ENCODE measurements around the gene LIN7A. TPM values are rescaled to one million over a fixed set of nuclear protein-coding genes. Genes with fewer than 3 reads are reported as not detected.

LIN7A gene
- total RNA-seq, 6 experiments from 2014 or later, result 13.4 to 24.2 (median 23.0) TPM

DNA sequence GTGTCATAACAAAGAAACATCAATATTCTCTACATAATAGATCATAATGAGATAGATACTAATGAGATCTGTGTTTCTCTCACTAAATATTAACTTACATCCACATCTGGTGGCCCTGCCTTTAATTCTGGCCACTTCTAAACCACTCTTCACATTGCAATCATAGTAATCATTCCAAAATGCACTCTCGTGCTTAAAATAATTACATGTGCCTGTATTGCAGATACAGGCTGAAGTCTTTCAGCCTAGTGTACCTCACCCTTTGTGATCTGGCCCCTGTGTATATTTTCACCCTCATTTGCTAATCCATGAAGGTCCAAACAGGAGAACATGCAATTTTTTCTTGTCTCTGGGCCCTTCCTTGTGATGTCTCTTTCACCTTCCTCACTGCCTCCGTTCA is 108.0 kb downstream of the LIN7A start:
- Mint-ChIP-seq H3K27me3 (ENCODE audit: insufficient read depth) (no peaks in the 10 kb centered on the region), H3K9me3 (no peaks in the 10 kb centered on the region), H3K36me3 (ENCODE audit: low read depth) (no peaks in the 10 kb centered on the region), H3K4me3 (no peak overlapping the region), H3K4me1 (ENCODE audit: low read depth) (peaks cover 21% of the 10 kb centered on the region), H3K27ac (peak overlapping the region; percentile 12; the same call in 1 of the 2 replicates)
- DNase-seq, result peak; percentile 20
- TF ChIP-seq, protein P1, sequence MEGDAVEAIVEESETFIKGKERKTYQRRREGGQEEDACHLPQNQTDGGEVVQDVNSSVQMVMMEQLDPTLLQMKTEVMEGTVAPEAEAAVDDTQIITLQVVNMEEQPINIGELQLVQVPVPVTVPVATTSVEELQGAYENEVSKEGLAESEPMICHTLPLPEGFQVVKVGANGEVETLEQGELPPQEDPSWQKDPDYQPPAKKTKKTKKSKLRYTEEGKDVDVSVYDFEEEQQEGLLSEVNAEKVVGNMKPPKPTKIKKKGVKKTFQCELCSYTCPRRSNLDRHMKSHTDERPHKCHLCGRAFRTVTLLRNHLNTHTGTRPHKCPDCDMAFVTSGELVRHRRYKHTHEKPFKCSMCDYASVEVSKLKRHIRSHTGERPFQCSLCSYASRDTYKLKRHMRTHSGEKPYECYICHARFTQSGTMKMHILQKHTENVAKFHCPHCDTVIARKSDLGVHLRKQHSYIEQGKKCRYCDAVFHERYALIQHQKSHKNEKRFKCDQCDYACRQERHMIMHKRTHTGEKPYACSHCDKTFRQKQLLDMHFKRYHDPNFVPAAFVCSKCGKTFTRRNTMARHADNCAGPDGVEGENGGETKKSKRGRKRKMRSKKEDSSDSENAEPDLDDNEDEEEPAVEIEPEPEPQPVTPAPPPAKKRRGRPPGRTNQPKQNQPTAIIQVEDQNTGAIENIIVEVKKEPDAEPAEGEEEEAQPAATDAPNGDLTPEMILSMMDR (IDR thresholded peaks at IDR 0.05), result no peak

DNA sequence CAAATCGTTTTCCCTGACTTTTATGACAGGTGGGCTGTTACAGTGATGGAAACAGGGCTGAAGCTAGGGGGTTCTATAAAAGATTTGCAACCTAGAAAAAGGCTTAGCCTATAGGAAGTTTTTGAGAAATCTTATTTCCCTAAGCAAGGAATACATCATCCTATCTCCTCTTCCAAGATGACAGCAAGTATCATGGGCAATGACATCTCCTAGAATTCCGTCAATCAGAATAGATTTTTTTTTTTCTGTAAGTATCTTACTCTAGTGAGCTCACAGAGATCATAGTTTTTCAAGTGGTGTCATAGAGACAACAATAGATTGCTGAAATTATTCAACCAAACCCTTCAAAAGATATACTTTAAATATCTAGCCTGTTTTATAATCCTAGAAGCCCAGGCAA is 112.2 kb downstream of the LIN7A start:
- Mint-ChIP-seq H3K27me3 (ENCODE audit: insufficient read depth) (no peaks in the 10 kb centered on the region), H3K4me1 (ENCODE audit: low read depth) (peaks cover 23% of the 10 kb centered on the region), H3K36me3 (ENCODE audit: low read depth) (no peaks in the 10 kb centered on the region), H3K27ac (no peak overlapping the region), H3K9me3 (no peaks in the 10 kb centered on the region), H3K4me3 (no peak overlapping the region)
- DNase-seq, result no peak
- TF ChIP-seq, protein P1 (IDR thresholded peaks at IDR 0.05), result no peak

DNA sequence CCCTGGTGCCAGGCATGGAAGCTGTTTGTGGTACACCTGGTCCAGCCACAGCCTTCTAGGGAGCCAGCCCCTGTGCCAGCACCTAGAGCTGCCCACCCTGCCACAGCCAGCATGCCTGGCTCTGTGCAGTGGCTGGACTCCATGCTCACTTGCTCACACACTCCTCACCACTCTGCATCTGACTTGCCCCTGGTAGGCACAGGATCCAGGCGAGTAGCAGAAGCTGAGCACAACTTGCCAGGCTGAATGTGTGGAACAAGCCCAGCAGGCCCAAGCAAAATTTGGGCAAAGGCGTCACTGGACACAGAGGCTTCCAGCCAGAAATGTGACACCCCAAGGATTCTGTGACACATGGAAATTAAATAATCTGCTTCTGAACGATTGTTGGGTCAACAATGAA is 114.3 kb downstream of the LIN7A start:
- Mint-ChIP-seq H3K9me3 (no peaks in the 10 kb centered on the region), H3K4me1 (ENCODE audit: low read depth) (peaks cover 10% of the 10 kb centered on the region), H3K27ac (no peak overlapping the region), H3K4me3 (no peak overlapping the region), H3K36me3 (ENCODE audit: low read depth) (no peaks in the 10 kb centered on the region), H3K27me3 (ENCODE audit: insufficient read depth) (no peaks in the 10 kb centered on the region)
- TF ChIP-seq, protein P1 (IDR thresholded peaks at IDR 0.05), result no peak
- DNase-seq, result no peak

DNA sequence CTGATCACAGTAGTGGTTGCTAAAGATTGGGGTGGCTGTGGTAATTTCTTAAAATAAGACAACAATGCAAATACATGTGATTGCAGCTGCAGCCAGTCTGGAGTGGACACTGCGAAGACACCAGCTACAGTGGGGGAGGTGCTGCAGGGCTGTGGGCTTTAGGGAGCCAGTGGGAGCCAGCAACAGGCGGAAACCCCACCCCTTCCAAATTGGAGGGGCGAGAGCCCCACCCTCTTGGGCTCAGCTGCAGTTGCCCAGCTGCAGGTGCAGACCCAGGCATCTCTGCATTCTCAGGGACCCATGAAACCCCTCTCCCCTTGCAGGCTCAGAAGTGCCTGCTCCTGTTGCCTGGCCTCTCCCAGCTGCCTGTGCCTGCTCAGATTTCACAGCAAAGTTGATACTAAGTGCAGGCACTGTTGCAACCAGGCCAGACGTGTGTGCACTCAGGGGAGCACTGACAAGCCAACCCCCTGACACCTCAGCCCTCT is 116.2 kb downstream of the LIN7A start:
- no peak overlapping the region for H3K27ac Mint-ChIP-seq
- H3K36me3 Mint-ChIP-seq (ENCODE audit: low read depth), result no peaks in the 10 kb centered on the region; the same call in 1 of the 2 replicates
- H3K4me1 Mint-ChIP-seq (ENCODE audit: low read depth), result peaks cover 10% of the 10 kb centered on the region
- no peaks in the 10 kb centered on the region for H3K9me3 Mint-ChIP-seq
- no peaks in the 10 kb centered on the region for H3K27me3 Mint-ChIP-seq (ENCODE audit: insufficient read depth)
- DNase-seq, result no peak
- TF ChIP-seq, protein P1 (IDR thresholded peaks at IDR 0.05), result no peak
- H3K4me3 Mint-ChIP-seq, result no peak overlapping the region

DNA sequence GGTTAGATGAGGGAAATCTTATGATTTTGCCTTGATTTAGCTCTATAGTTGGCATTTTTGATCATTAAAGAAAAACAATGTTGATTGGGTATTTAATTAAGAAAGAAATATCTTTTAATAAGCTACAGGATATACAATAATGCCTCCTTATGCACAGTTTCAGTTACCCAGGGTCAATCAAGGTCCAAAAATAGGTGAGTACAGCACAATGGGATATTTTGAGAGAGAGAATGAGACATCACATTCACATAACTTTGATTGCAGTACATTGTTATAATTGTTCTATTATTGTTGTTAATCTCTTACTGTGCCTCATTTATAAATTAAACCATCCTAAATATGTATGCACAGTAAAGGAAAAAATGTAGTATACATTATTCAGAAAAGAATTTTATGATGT is 118.9 kb downstream of the LIN7A start:
- H3K27ac Mint-ChIP-seq, result no peak overlapping the region
- no peak for DNase-seq
- no peaks in the 10 kb centered on the region; the same call in 1 of the 2 replicates for H3K36me3 Mint-ChIP-seq (ENCODE audit: low read depth)
- TF ChIP-seq, protein P1 (IDR thresholded peaks at IDR 0.05), result no peak
- H3K27me3 Mint-ChIP-seq (ENCODE audit: insufficient read depth), result no peaks in the 10 kb centered on the region
- no peak overlapping the region for H3K4me3 Mint-ChIP-seq
- H3K9me3 Mint-ChIP-seq, result no peaks in the 10 kb centered on the region
- H3K4me1 Mint-ChIP-seq (ENCODE audit: low read depth), result peaks cover 18% of the 10 kb centered on the region

DNA sequence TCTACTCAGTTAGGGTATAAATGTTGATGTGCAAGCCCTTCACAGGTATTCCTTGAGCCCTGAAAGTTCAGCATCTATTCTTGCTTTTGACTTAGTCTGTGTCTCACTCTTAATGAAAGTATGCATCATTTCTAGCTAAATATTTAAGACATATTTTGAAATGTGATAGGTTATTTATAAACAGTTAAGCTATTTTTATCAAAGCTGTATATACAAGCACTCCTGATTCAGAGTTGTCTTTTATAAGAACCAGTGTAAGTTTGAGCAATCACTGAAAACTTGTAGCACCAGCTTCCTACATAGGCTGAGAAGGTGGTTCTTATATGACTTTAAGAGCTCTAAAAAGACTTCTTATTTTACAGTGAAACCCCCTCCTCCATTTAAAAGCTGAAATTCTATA is 122.4 kb downstream of the LIN7A start:
- H3K27me3 Mint-ChIP-seq (ENCODE audit: insufficient read depth), result no peaks in the 10 kb centered on the region
- H3K36me3 Mint-ChIP-seq (ENCODE audit: low read depth), result no peaks in the 10 kb centered on the region; the same call in 1 of the 2 replicates
- H3K27ac Mint-ChIP-seq, result no peak overlapping the region
- no peak overlapping the region for H3K4me3 Mint-ChIP-seq
- TF ChIP-seq, protein P1 (IDR thresholded peaks at IDR 0.05), result no peak
- peaks cover 8% of the 10 kb centered on the region; the same call in 1 of the 2 replicates for H3K4me1 Mint-ChIP-seq (ENCODE audit: low read depth)
- no peaks in the 10 kb centered on the region for H3K9me3 Mint-ChIP-seq
- no peak for DNase-seq
